Activated CD4-positive, alpha-beta memory T cell treated with anti-CD3 and anti-CD28 coated beads, Interleukin-2, amount 10 ng/mL, durations not matched to agents 7 days and 5 days (primary cell): ENCODE measurements around the gene ZNF354C. TPM values are rescaled to one million over a fixed set of nuclear protein-coding genes. Genes with fewer than 3 reads are reported as not detected.

Source experiments
- CTCF ChIA-PET: fragments of 350-600 bp; sonication (Branson Sonifier 250); formaldehyde crosslinking; loops from one replicate; lab custom pipeline; 2021; ENCODE audit warnings: antibody characterized with exemption, inconsistent platforms; lab: Charles Lee
- POLR2A ChIA-PET: fragments of 350-600 bp; sonication (Branson Sonifier 250); formaldehyde crosslinking; loops from one replicate; lab custom pipeline; 2021; ENCODE audit warnings: antibody characterized with exemption; lab: Charles Lee
- DNase-seq: peaks from one replicate; pipeline ENCODE4 v3.0.0-alpha.2; 2020
- H3K27ac Mint-ChIP-seq: one replicate; pipeline ENCODE4 v1.8.0; 2021; ENCODE audit warnings: mild to moderate bottlenecking, mixed read lengths
- H3K27me3 Mint-ChIP-seq: one replicate; pipeline ENCODE4 v1.8.0; 2021; ENCODE audit warnings: mixed read lengths
- H3K36me3 Mint-ChIP-seq: one replicate; pipeline ENCODE4 v1.8.0; 2021; ENCODE audit warnings: low read depth, mixed read lengths
- H3K4me1 Mint-ChIP-seq: one replicate; pipeline ENCODE4 v1.8.0; 2021; ENCODE audit warnings: mixed read lengths
- H3K4me3 Mint-ChIP-seq: one replicate; pipeline ENCODE4 v1.8.0; 2021; ENCODE audit warnings: mild to moderate bottlenecking, mixed read lengths
- H3K9me3 Mint-ChIP-seq: one replicate; pipeline ENCODE4 v1.8.0; 2021; ENCODE audit warnings: mixed read lengths
- total RNA-seq, 2 experiments: library from RNA; stranded (reverse); gene quantifications; one replicate each; pipeline ENCODE4 v1.2.3, GENCODE V29; 2021

ZNF354C gene
- total RNA-seq = 1 to 10 TPM; 5.1 to 6.0 TPM

GRCh38 chr5:179060116-179061008, at the start of gene ZNF354C:
ZNF354C (plus strand) TSS chr5:179060373; CDS start chr5:179062069, 1,696 bp downstream.
- H3K4me1 Mint-ChIP-seq = peaks cover 21% of the 10 kb centered on the region
- H3K36me3 Mint-ChIP-seq = peaks cover 51% of the 10 kb centered on the region
- POLR2A ChIA-PET = interaction anchor here (1.0 to 1.5 kb wide), 4 partner anchors 36 to 564 kb away, joined by 4 to 10 read pairs (median 8); partner anchors contain the start of genes ZNF354A, ZNF354B and ZNF879
- peak within 1 kb of the TSS; percentile 75 for H3K27ac Mint-ChIP-seq
- peaks cover 36% of the 10 kb centered on the region for H3K9me3 Mint-ChIP-seq
- peak; percentile 86 for DNase-seq
- no peaks in the 10 kb centered on the region for H3K27me3 Mint-ChIP-seq
- CTCF ChIA-PET = interaction anchor here (1.0 to 1.6 kb wide), 4 partner anchors 37 to 330 kb away, joined by 3 to 14 read pairs (median 6); partner anchors contain the start of genes ZFP2, ZNF354A, ZNF354B and ZNF879
- peak within 1 kb of the TSS; percentile 89 for H3K4me3 Mint-ChIP-seq

- H3K4me3 Mint-ChIP-seq = peak within 1 kb of the TSS; percentile 87
- H3K27ac Mint-ChIP-seq = peak within 1 kb of the TSS; percentile 62
- DNase-seq = peak; percentile 93
- H3K36me3 Mint-ChIP-seq = peaks cover 45% of the 10 kb centered on the region
- peaks cover 10% of the 10 kb centered on the region for H3K4me1 Mint-ChIP-seq
- H3K9me3 Mint-ChIP-seq = peaks cover 35% of the 10 kb centered on the region
- ChIA-PET CTCF (interaction anchor here (2.0 kb wide), 1 partner anchor 37 kb away, joined by 6 read pairs; the partner anchor contains the start of gene ZNF354C), POLR2A (interaction anchor here (2.1 kb wide), 1 partner anchor 37 kb away, joined by 10 read pairs; the partner anchor contains the start of gene ZNF354C)
- peaks cover 2% of the 10 kb centered on the region for H3K27me3 Mint-ChIP-seq
Measured at GRCh38 chr5:179023528-179024189, 36.5 kb upstream of the ZNF354C start, which contains the start of gene ZNF879. ZNF879 (plus strand) TSS chr5:179023804; CDS start chr5:179025005, 1,201 bp downstream.

GRCh38 chr5:179033004-179033580, 27.1 kb upstream of the ZNF354C start:
- ChIA-PET CTCF (no interaction called here), POLR2A (no interaction called here)
- Mint-ChIP-seq H3K4me3 (no peak overlapping the region), H3K9me3 (peaks cover 78% of the 10 kb centered on the region), H3K36me3 (peaks cover 63% of the 10 kb centered on the region), H3K4me1 (no peaks in the 10 kb centered on the region), H3K27me3 (no peaks in the 10 kb centered on the region), H3K27ac (no peak overlapping the region)
- DNase-seq = no peak

- ChIA-PET CTCF (no interaction called here), POLR2A (no interaction called here)
- Mint-ChIP-seq H3K27ac (no peak overlapping the region), H3K4me3 (no peak overlapping the region), H3K36me3 (no peaks in the 10 kb centered on the region), H3K9me3 (peaks cover 37% of the 10 kb centered on the region), H3K27me3 (no peaks in the 10 kb centered on the region), H3K4me1 (no peaks in the 10 kb centered on the region)
- no peak for DNase-seq
Measured at GRCh38 chr5:179044765-179045164, 15.4 kb upstream of the ZNF354C start.

DNA sequence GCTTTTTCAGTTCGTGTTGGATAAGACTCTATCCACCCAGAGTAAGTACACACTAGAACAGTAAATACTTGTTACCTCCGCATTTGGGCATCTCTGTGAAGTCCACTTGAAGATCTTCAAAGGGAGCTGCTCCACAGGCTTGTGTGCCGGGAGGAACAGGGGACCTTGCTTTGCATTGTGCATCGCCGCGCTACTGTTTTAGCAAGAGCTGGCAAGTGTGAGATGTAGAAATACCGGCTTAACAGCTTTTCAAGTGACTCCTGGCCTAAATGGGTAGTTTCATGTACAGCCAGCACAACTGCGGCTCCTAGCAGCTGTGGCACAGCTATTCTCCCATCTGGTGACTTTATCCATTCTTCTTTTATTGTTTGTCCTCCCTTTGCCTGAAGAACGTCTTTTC, 8.4 kb upstream of the ZNF354C start:
- no peak overlapping the region for H3K27ac Mint-ChIP-seq
- ChIA-PET POLR2A (no interaction called here), CTCF (no interaction called here)
- peaks cover 33% of the 10 kb centered on the region for H3K9me3 Mint-ChIP-seq
- H3K4me3 Mint-ChIP-seq = no peak overlapping the region
- DNase-seq = no peak
- H3K4me1 Mint-ChIP-seq = no peaks in the 10 kb centered on the region
- no peaks in the 10 kb centered on the region for H3K36me3 Mint-ChIP-seq
- no peaks in the 10 kb centered on the region for H3K27me3 Mint-ChIP-seq

GRCh38 chr5:179054036-179054785, 6.0 kb upstream of the ZNF354C start:
- Mint-ChIP-seq H3K9me3 (peaks cover 20% of the 10 kb centered on the region), H3K4me1 (no peaks in the 10 kb centered on the region), H3K27me3 (no peaks in the 10 kb centered on the region), H3K36me3 (no peaks in the 10 kb centered on the region), H3K27ac (no peak overlapping the region), H3K4me3 (no peak overlapping the region)
- no peak for DNase-seq
- POLR2A ChIA-PET = no interaction called here
- CTCF ChIA-PET = interaction anchor here (0.6 kb wide), 1 partner anchor 608 kb away, joined by 3 read pairs; no protein-coding TSS in a partner anchor

DNA sequence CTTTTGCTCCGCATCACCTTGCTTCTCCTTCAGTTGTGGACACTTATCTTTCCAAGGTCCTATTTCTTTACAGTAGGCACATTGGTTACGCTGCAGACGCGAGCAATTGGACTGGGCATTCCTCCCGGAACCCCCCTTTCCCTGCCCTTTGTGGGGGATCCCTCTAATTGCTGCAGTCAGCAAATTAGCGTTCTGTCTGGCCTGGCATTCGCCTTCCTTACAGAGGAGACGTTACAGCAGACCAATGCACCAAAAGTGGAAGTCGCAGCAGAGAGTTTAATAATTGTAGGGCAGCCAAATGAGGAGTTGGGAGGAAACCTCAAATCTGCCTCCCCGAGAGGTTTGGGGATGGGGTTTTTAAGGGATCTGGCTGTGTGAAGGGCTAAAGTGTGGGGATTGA, 5.3 kb upstream of the ZNF354C start:
- ChIA-PET POLR2A (no interaction called here), CTCF (interaction anchor here (0.6 kb wide), 1 partner anchor 607 kb away, joined by 3 read pairs; no protein-coding TSS in a partner anchor)
- H3K4me3 Mint-ChIP-seq = no peak overlapping the region
- DNase-seq = no peak
- no peak overlapping the region for H3K27ac Mint-ChIP-seq
- peaks cover 4% of the 10 kb centered on the region for H3K4me1 Mint-ChIP-seq
- H3K36me3 Mint-ChIP-seq = peaks cover 4% of the 10 kb centered on the region
- H3K27me3 Mint-ChIP-seq = no peaks in the 10 kb centered on the region
- H3K9me3 Mint-ChIP-seq = peaks cover 24% of the 10 kb centered on the region

DNA sequence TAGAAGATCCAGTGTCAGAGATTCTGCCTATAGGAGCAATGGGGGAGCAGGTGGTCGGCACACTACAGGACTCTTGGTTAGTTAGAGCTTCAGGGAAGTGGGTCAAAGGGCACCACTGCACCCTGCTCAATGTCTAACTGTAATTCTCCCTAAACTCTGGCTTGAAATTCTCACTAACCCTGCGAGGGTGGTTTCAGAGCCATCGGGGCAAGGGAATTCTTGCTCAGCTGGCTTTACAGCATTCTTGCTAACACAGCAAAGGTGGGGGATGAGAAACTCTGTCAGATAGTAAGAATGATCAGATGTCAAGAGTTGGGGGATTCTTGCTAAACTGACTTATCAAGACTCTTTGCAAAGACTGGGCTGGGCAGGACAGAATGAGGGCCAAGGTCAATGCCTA, 4.7 kb upstream of the ZNF354C start:
- H3K27ac Mint-ChIP-seq = no peak overlapping the region
- ChIA-PET CTCF (no interaction called here), POLR2A (no interaction called here)
- no peaks in the 10 kb centered on the region for H3K27me3 Mint-ChIP-seq
- H3K9me3 Mint-ChIP-seq = peaks cover 24% of the 10 kb centered on the region
- H3K4me1 Mint-ChIP-seq = peaks cover 8% of the 10 kb centered on the region
- peaks cover 7% of the 10 kb centered on the region for H3K36me3 Mint-ChIP-seq
- DNase-seq = no peak
- H3K4me3 Mint-ChIP-seq = no peak overlapping the region

DNA sequence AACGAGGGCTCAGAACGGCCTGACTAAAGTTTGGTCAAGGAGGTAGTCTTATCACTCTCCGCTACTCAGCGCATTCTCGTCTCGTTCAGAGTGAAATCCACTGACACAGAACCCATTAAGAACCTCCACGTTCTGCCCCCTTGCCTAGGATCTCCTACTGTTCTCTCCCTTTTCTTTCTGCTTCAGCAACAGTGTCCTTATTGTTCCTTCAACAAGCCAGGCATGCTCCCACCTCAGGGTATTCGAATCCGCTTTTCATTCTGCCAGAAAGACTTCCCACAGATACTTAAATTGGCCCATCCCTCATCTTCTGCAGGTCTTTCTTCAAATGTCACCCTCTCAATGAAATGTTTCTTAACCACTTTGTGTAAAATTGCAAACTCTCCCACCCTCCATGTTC, 4.3 kb upstream of the ZNF354C start:
- peaks cover 21% of the 10 kb centered on the region for H3K9me3 Mint-ChIP-seq
- POLR2A ChIA-PET = no interaction called here
- DNase-seq = no peak
- H3K36me3 Mint-ChIP-seq = peaks cover 10% of the 10 kb centered on the region
- no peaks in the 10 kb centered on the region for H3K27me3 Mint-ChIP-seq
- peaks cover 10% of the 10 kb centered on the region for H3K4me1 Mint-ChIP-seq
- CTCF ChIA-PET = no interaction called here
- no peak overlapping the region for H3K4me3 Mint-ChIP-seq
- H3K27ac Mint-ChIP-seq = no peak overlapping the region

GRCh38 chr5:179061025-179061424, 852 bp downstream of the ZNF354C start:
- no peak for DNase-seq
- H3K4me1 Mint-ChIP-seq = peaks cover 21% of the 10 kb centered on the region
- ChIA-PET POLR2A (interaction anchor here (1.0 to 1.5 kb wide), 3 partner anchors 37 to 563 kb away, joined by 4 to 10 read pairs (median 10); partner anchors contain the start of genes ZNF354B and ZNF879), CTCF (interaction anchor here (1.0 to 1.6 kb wide), 4 partner anchors 38 to 331 kb away, joined by 3 to 14 read pairs (median 6); partner anchors contain the start of genes ZFP2, ZNF354A, ZNF354B and ZNF879)
- peak overlapping the region; percentile 89 for H3K4me3 Mint-ChIP-seq
- H3K27me3 Mint-ChIP-seq = no peaks in the 10 kb centered on the region
- H3K36me3 Mint-ChIP-seq = peaks cover 57% of the 10 kb centered on the region
- H3K27ac Mint-ChIP-seq = no peak overlapping the region
- H3K9me3 Mint-ChIP-seq = peaks cover 41% of the 10 kb centered on the region

GRCh38 chr5:179065703-179066102, 5.5 kb downstream of the ZNF354C start:
- Mint-ChIP-seq H3K27me3 (no peaks in the 10 kb centered on the region), H3K27ac (no peak overlapping the region), H3K4me3 (no peak overlapping the region), H3K36me3 (peaks cover 84% of the 10 kb centered on the region), H3K4me1 (peaks cover 12% of the 10 kb centered on the region), H3K9me3 (peaks cover 65% of the 10 kb centered on the region)
- DNase-seq = no peak
- ChIA-PET POLR2A (no interaction called here), CTCF (no interaction called here)
